NCI-H526 (cell line): ENCODE results near the gene ITGAD.

Source experiments
- DNase-seq, 2 experiments: peaks; one replicate each; lab custom pipeline; 2025; lab: John Stamatoyannopoulos, UW

Gene ITGAD

GRCh38 chr16:31365131-31365865 is 27.8 kb upstream of the ITGAD start:
- no peak for DNase-seq

DNA sequence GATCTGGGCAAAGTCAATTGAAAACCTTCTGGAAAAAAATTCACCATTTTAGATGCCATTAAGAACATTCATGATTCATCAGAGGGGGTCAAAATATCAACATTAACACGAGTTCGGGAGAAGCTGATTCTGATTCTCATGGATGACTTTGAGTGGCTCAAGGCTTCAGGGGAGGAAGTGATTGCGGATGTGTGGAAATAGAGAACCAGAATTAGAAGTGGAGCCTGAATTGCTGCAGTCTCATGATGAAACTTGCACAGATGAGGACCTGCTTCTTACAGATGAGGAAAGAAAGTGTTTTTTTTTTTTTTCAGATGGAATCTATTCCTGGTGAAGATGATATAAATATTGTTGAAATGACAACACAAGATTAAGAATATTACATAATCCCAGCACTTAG is 25.3 kb upstream of the ITGAD start:
- DNase-seq = no peak

- DNase-seq = no peak
Measured at GRCh38 chr16:31371008-31371407, 22.1 kb upstream of the ITGAD start.

- DNase-seq = no peak
Measured at GRCh38 chr16:31371619-31372484, 21.3 kb upstream of the ITGAD start.

- DNase-seq = no peak
Measured at GRCh38 chr16:31373235-31373634, 19.9 kb upstream of the ITGAD start.

- no peak for DNase-seq
Measured at GRCh38 chr16:31375231-31375630, 17.9 kb upstream of the ITGAD start.

- no peak for DNase-seq
Measured at GRCh38 chr16:31376705-31377104, 16.4 kb upstream of the ITGAD start.

- DNase-seq = no peak
Measured at GRCh38 chr16:31377210-31377903, 15.8 kb upstream of the ITGAD start.

- DNase-seq = no peak
Measured at GRCh38 chr16:31380201-31380600, 12.9 kb upstream of the ITGAD start.

DNA sequence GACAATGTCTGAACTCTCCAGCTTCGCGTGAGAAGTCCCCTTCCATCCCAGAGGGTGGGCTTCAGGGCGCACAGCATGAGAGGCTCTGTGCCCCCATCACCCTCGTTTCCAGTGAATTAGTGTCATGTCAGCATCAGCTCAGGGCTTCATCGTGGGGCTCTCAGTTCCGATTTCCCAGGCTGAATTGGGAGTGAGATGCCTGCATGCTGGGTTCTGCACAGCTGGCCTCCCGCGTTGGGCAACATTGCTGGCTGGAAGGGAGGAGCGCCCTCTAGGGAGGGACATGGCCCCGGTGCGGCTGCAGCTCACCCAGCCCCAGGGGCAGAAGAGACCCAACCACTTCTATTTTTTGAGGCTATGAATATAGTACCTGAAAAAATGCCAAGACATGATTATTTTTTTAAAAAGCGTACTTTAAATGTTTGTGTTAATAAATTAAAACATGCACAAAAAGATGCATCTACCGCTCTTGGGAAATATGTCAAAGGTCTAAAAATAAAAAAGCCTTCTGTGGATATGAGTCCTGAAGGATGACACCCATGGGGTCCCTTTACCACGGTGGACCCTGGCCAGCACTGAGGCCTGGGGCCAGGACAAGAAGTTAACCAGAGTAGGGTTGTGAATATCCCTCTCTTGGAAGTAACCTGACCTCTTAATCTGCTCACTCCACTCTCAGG is 10.5 kb upstream of the ITGAD start:
- DNase-seq = peak in 1 of 2 experiments; percentile 62

DNA sequence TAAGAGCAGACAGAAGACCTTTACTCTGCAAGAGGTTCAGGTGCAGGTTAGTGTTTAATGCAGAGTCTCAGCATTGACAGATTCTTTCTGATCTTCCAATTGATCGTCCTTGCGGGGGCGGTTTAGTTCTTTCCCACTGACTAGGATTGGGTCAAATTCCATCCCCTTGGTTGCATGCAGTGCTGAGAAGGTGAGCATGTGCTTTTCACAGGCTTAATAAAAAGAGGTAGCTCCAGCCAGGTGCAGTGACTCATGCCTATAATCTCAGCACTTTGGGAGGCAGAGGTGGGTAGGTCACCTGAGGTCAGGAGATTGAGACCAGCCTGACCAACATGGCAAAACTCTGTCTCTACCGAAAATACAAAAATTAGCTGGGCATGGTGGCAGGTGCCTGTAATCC is 7.5 kb upstream of the ITGAD start:
- DNase-seq = no peak

- DNase-seq = no peak
Measured at GRCh38 chr16:31386157-31386984, 6.8 kb upstream of the ITGAD start.

GRCh38 chr16:31388535-31388934 is 4.6 kb upstream of the ITGAD start:
- DNase-seq = no peak

GRCh38 chr16:31390504-31391041 is 2.6 kb upstream of the ITGAD start:
- DNase-seq = no peak

- no peak for DNase-seq
Measured at GRCh38 chr16:31395647-31396046, 2.5 kb downstream of the ITGAD start.

- DNase-seq = no peak
Measured at GRCh38 chr16:31397096-31397660, 4.0 kb downstream of the ITGAD start.

DNA sequence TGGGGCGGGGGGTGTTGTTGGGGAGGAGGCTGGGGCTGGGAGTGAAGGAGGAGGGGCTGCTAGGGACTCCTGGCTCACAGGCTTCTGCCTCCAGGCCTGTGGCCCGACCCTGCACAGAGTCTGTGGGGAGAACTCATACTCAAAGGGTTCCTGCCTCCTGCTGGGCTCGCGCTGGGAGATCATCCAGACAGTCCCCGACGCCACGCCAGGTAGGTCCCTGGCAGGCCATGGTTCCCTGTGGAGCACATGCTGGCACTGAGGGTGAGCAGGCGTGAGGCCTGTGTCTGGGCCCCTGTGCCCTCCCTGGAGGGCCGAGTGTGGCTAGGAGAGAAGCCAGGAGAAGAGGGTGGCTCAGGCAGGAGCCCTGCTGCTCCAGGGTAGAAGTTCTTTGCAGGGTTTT is 4.6 kb downstream of the ITGAD start:
- DNase-seq = no peak

GRCh38 chr16:31400191-31400590 is 7.1 kb downstream of the ITGAD start:
- DNase-seq = no peak

DNA sequence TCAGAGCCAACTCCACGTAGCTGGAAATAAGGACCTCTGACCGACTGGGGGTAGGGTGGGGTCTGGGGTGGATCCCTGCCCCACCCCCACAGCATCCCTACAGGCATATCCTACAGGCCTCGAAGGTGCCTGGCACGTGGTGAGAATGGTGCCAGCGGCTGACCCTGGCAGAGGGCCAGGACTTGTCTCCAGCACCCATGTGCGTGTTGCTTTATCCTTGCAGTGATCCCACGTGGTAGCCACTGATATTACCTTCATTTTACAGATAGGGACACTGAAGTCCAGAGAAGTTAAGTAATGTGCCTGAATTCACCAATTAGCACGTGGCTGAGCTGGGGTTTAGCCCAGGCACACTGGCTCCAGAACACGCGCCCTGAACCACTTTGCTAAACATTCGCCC is 8.3 kb downstream of the ITGAD start:
- no peak for DNase-seq

DNA sequence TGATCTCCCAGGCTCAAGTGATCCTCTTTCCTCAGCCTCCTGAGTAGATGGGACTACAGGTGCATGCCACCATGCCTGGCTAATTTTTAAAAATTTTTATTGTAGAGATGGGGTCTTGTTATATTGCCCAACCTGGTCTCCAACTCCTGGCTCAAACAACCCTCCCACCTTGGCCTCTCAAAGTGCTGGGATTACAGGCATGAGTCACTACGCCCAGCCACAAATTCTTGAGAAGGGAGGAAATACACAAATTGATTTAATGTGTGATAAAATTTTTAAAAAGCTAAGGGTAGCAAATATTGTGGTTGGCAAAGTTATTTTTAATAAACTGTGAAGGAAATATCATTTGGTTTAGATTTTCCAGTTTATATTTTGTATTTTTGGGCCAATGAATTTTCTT is 9.6 kb downstream of the ITGAD start:
- no peak for DNase-seq
